Activated T-helper 1 cell treated with anti-CD3 and anti-CD28 coated beads, Interleukin-12 subunit alpha, Interleukin-12 subunit beta, Interleukin-2, Interleukin-4 antibody, amounts not matched to agents 30 ng/mL and 10 ng/mL and 1 ng/mL, durations not matched to agents 14 hours and 24 hours and 36 hours (primary cell): ENCODE data around the gene ASB13. TPM values are rescaled to one million over a fixed set of nuclear protein-coding genes. Genes with fewer than 3 reads are reported as not detected.

Source experiments
- DNase-seq: peaks from one replicate; pipeline ENCODE4 v3.0.0; 2021; ENCODE audit warnings: low spot score
- H3K27ac Mint-ChIP-seq: one replicate; pipeline ENCODE4 v1.8.0; 2021; ENCODE audit warnings: mild to moderate bottlenecking, mixed read lengths
- H3K27me3 Mint-ChIP-seq: one replicate; pipeline ENCODE4 v1.8.0; 2022; ENCODE audit warnings: mild to moderate bottlenecking, moderate library complexity, mixed read lengths; ENCODE audit not compliant: insufficient read depth
- H3K36me3 Mint-ChIP-seq: one replicate; pipeline ENCODE4 v1.8.0; 2021; ENCODE audit warnings: low read depth, mixed read lengths
- H3K4me1 Mint-ChIP-seq: one replicate; pipeline ENCODE4 v1.8.0; 2021; ENCODE audit warnings: low read depth, mixed read lengths
- H3K4me3 Mint-ChIP-seq: one replicate; pipeline ENCODE4 v1.8.0; 2021; ENCODE audit warnings: mild to moderate bottlenecking, moderate library complexity, mixed read lengths
- H3K9me3 Mint-ChIP-seq: one replicate; pipeline ENCODE4 v1.8.0; 2021; ENCODE audit warnings: mixed read lengths
- intact Hi-C: fragments of 100-400 bp; cut with micrococcal nuclease; formaldehyde crosslinking; loops from one replicate; pipeline ENCODE4 v1.15.1; 2024
- total RNA-seq: library from RNA; stranded (reverse); gene quantifications from 2 replicates; pipeline ENCODE4 v1.2.3, GENCODE V29; 2022

ASB13 gene, protein sequence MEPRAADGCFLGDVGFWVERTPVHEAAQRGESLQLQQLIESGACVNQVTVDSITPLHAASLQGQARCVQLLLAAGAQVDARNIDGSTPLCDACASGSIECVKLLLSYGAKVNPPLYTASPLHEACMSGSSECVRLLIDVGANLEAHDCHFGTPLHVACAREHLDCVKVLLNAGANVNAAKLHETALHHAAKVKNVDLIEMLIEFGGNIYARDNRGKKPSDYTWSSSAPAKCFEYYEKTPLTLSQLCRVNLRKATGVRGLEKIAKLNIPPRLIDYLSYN
- total RNA-seq: 12.7 and 14.6 TPM in 2 replicates

DNA sequence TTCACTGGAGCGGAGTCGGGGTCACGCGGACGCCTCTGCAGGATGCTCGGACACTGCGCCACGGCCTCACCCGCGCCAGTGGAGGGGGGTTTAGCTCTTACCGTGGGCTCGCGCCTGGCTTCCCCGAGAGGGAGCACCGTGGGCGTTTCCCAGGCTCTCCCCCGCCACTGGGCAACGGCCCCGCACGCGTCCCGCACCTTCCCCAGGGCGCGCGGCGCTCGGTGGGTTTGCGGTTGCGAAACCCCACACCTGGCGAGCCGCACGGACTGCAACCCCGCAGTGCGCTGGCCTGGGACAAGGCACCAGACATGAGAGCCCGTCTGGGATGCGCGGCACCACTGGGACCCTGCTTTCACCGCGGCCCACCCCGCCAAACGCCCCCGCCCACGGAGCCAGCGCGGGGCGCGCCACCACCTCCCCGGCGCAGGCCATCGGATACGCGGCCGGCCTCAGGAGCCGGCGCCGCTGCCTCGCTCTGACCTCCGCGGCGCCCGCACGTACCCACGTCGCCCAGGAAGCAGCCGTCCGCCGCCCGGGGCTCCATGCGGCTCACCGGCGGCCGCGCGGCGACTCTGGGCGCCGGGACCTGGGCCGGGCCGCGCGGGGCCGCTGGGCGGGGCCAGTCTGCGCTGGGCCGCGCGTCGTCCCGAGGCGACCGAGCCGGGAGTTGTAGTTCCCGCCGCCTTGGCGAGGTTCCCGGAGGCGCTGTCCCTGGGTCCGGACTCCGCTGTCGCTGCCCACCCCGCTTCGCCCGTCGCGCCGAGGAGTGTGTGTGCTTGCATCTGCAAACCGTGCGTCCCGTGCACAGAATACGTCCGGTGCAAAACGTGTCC lies at the start of gene ASB13:
Gene ASB13, minus strand, starts transcription at position 588 of the 833 bp plus-strand sequence. Its CDS starts 44 bp downstream, at position 544.
- H3K4me3 Mint-ChIP-seq: peak within 1 kb of the TSS; percentile 88
- peaks cover 12% of the 10 kb centered on the region for H3K4me1 Mint-ChIP-seq
- intact Hi-C loops: loop anchor here (1.0 kb wide), 2 partner anchors 18 to 37 kb away; partner anchors contain the start of gene TASOR2
- peak within 1 kb of the TSS; percentile 86 for H3K27ac Mint-ChIP-seq
- no peaks in the 10 kb centered on the region for H3K9me3 Mint-ChIP-seq
- peaks cover 16% of the 10 kb centered on the region for H3K27me3 Mint-ChIP-seq
- H3K36me3 Mint-ChIP-seq: no peaks in the 10 kb centered on the region
- peak; percentile 27 for DNase-seq

DNA sequence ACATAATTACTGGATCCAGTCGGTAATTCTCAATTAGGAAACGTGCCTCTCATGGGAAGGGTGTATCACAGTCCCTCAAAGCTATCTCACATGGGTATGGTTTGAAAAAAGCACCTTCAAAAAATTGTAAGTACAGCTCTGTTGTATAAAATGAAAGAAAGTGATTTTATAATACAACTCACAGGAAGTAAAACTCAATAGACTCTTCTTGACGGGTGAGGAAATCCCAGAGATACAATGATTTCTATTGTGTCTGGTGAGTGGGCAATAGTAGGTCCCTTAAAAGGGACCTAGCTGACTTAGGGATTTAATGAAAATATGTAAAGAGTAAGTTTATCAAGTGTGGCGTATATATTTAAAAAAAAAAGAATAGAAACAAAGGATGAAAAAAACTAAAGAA lies 45.2 kb upstream of the ASB13 start:
- DNase-seq: no peak
- H3K4me3 Mint-ChIP-seq: peak overlapping the region; percentile 52
- no peak overlapping the region for H3K27ac Mint-ChIP-seq
- H3K4me1 Mint-ChIP-seq: peaks cover 45% of the 10 kb centered on the region
- intact Hi-C loops: loop anchor here (1.0 to 2.0 kb wide), 2 partner anchors 19 to 27 kb away; partner anchors contain the start of gene TASOR2
- H3K27me3 Mint-ChIP-seq: no peaks in the 10 kb centered on the region
- peaks cover 9% of the 10 kb centered on the region for H3K36me3 Mint-ChIP-seq
- no peaks in the 10 kb centered on the region for H3K9me3 Mint-ChIP-seq

DNA sequence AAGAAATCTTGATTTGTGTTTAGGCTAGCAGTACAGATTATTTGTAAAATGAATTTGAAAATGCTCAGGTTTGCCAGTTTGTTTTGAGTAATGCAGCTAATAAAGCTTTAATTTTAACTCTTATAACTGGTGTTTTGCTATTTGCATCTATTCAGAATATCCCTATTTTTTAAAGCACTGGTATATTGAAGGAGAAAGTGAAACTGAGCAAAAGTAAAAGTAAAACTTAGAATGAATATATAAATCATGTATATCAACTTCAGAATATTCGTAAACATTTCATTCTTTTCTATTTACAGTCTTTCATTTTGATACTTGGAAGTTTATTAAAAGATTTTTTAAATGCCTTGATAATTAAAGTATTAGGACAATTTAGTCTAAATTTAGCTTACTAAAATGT lies 44.5 kb upstream of the ASB13 start:
- intact Hi-C loops: loop anchor here (1.0 to 2.0 kb wide), 2 partner anchors 18 to 27 kb away; partner anchors contain the start of gene TASOR2
- Mint-ChIP-seq H3K27ac (no peak overlapping the region), H3K27me3 (no peaks in the 10 kb centered on the region), H3K36me3 (peaks cover 9% of the 10 kb centered on the region), H3K4me3 (peak overlapping the region; percentile 52), H3K9me3 (no peaks in the 10 kb centered on the region), H3K4me1 (peaks cover 45% of the 10 kb centered on the region)
- DNase-seq: no peak

DNA sequence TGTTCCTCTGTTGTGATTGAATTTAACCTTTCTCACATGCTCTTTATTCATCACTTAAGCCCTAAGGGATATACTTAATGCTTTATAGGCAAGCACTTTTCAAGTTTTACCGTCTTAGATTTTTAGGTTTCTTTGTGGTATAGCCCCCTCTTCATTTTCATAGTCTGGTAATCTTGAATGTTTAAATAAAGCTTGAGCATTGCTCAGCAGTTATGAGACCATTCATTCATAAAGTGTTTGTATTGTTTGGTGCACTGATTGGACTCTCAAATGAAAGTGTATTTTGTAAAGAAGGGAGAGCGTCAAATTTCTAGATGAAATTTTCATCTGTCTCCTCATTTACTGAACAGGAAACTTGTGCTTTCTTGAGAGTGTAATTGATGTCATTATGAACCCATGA lies 43.5 kb upstream of the ASB13 start:
- Mint-ChIP-seq H3K4me3 (peak overlapping the region; percentile 15), H3K27me3 (no peaks in the 10 kb centered on the region), H3K27ac (no peak overlapping the region), H3K9me3 (no peaks in the 10 kb centered on the region), H3K36me3 (peaks cover 9% of the 10 kb centered on the region), H3K4me1 (peaks cover 54% of the 10 kb centered on the region)
- intact Hi-C loops: loop anchor here (2.0 kb wide), 1 partner anchor 17 kb away; no protein-coding TSS in a partner anchor
- DNase-seq: no peak

DNA sequence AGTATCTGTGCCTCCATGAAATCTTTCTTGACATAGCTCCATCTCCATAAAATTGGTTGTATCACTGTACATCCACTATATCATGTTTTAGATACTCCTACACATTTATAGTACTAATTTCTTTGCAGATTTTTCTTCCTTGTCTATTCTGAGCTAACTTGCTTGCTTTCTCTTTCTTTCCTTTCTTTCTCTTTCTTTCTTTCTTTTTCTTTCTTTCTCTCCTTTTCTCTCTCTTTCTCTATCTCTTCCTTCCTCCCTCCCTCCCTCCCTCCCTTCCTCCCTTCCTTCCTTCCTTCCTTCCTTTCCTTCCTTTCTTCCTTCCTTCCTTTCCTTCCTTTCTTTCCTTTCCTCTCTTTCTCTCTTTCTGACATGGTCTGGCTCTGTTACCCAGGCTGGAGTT lies 42.0 kb upstream of the ASB13 start:
- peaks cover 54% of the 10 kb centered on the region for H3K4me1 Mint-ChIP-seq
- no peak for DNase-seq
- H3K4me3 Mint-ChIP-seq: no peak overlapping the region
- H3K36me3 Mint-ChIP-seq: peaks cover 10% of the 10 kb centered on the region
- H3K27me3 Mint-ChIP-seq: no peaks in the 10 kb centered on the region
- H3K27ac Mint-ChIP-seq: no peak overlapping the region
- intact Hi-C loops: no loop called here
- no peaks in the 10 kb centered on the region for H3K9me3 Mint-ChIP-seq

DNA sequence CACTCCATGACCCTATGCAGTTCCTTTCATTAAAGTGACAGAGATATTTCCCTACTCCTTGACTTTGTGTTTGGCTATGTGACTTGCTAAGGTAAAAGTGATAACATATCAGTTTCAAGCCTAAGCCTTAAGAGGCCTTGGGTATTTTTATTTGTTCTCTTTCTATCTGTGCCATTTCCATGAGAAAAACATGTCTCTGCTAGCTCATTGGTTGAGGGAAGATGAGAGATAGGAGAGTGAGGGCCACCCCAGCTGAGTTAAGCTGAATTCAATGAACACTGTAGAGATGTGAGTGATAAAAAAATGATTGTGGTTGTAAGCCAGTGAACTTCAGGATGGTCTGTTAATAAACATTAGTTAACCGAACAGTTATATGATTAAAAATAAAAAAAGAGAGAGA lies 31.7 kb upstream of the ASB13 start:
- no peak overlapping the region for H3K4me3 Mint-ChIP-seq
- DNase-seq: no peak
- no peaks in the 10 kb centered on the region for H3K27me3 Mint-ChIP-seq
- H3K36me3 Mint-ChIP-seq: peaks cover 4% of the 10 kb centered on the region
- no peak overlapping the region for H3K27ac Mint-ChIP-seq
- intact Hi-C loops: no loop called here
- H3K9me3 Mint-ChIP-seq: no peaks in the 10 kb centered on the region
- peaks cover 34% of the 10 kb centered on the region for H3K4me1 Mint-ChIP-seq

DNA sequence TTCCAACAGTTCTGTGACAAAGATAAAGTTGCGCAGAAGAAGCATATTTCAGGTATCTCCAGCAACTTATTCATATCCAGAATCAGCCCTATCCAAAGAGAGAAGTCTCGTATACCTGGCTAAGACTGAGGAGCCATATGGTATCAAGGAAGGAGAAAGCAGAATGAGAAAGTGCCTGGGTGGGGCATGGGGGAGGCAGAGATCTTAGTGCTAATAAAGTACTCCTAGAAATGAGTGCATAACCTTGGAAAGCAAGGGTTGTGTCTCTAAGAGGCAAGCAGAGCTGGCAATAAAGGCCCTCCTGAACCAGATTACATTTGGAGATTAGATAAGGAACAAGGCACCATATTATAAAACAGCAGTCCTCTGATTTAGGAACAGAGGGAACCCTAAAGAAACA lies 30.9 kb upstream of the ASB13 start:
- Mint-ChIP-seq H3K36me3 (peaks cover 4% of the 10 kb centered on the region), H3K9me3 (no peaks in the 10 kb centered on the region), H3K27ac (no peak overlapping the region), H3K4me1 (peaks cover 39% of the 10 kb centered on the region), H3K4me3 (no peak overlapping the region), H3K27me3 (no peaks in the 10 kb centered on the region)
- intact Hi-C loops: no loop called here
- no peak for DNase-seq

DNA sequence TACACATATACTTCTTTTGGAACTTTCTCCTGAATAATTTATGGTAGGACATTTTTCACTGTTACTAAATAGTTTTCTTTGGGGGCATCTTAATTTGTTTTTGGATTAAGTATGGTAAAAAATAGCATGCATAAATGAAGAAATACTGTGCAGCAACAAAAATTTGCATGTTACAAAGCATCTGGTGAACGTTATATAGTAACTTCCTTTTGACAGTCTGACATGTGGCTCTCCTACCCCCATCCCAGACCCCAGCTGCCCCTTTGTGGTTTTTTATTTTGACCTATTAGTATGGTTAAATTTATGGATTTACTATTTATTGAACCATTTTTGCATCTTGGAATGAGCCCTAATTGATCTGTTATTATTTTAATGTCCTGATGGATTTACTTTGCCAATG lies 28.2 kb upstream of the ASB13 start:
- DNase-seq: no peak
- no peaks in the 10 kb centered on the region for H3K9me3 Mint-ChIP-seq
- no peak overlapping the region for H3K27ac Mint-ChIP-seq
- peaks cover 4% of the 10 kb centered on the region for H3K36me3 Mint-ChIP-seq
- intact Hi-C loops: no loop called here
- no peaks in the 10 kb centered on the region for H3K27me3 Mint-ChIP-seq
- no peak overlapping the region for H3K4me3 Mint-ChIP-seq
- peaks cover 52% of the 10 kb centered on the region for H3K4me1 Mint-ChIP-seq

DNA sequence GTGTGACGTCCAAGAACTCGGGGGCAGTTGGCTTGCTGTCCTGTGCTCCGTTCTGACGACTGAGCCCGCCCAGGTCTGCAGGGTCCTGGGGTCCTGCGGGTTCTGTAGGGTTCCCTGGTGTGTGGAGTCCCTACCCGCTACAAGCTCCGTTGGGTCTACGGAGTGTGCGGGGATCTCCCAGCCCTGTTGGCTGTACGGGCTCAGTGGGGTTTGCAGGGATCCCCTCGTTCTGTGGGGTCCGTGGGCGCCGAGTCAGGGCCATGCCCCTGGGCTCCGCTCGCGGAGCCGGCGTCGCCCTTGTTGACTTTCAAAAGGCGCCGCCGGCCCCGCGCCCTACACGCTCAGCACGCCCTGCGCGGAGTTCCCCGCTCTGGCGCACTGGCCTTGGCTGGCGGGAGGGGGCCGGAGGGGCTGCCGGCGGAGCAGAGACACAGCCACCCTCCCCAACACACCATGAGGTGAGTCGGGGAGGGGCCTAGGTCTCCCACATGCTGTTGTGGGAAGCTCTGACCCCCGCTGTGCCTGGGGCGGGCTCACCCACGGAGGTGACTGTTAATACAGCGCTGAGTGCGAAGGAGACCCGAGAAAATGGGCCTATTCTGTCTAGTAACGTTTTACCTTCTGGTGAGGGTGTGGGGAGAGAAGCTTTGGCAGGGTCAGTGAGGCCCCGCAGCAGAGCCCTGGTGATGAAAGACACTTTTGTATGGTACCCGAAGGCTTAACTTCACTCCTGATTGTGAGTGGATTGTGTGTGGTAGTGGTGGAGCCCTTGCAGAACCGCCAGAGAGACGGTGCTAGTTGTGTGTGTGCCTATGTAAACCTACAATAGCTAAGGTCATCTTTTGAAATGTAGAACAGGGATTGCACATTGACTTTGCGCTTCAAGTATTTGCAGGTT lies 26.3 kb upstream of the ASB13 start:
- Mint-ChIP-seq H3K9me3 (no peaks in the 10 kb centered on the region), H3K27ac (peak overlapping the region; percentile 74), H3K4me1 (peaks cover 67% of the 10 kb centered on the region), H3K4me3 (peak overlapping the region; percentile 73), H3K27me3 (no peaks in the 10 kb centered on the region), H3K36me3 (peaks cover 9% of the 10 kb centered on the region)
- DNase-seq: peak; percentile 69
- intact Hi-C loops: loop anchor here (1.0 to 2.0 kb wide), 3 partner anchors 7 to 38 kb away; no protein-coding TSS in a partner anchor

DNA sequence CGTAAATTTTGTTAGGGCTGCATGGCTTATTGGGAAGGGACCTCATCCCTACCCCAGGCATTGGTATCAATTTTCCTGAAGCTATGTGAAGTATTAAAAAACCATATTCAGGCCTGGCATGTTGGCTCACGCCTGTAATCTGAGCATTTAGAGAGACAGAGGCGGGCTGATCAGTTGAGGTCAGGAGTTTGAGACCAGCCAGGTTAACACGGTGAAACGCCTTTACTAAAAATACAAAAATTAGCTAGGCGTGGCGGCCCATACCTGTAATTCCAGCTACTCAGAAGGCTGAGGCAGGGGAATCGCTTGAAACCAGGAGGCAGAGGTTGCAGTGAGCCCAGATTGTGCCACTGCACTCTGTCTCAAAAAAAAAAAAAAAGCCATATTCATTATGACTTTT lies 25.4 kb upstream of the ASB13 start:
- intact Hi-C loops: loop anchor here (2.0 kb wide), 2 partner anchors 19 to 39 kb away; no protein-coding TSS in a partner anchor
- H3K27me3 Mint-ChIP-seq: no peaks in the 10 kb centered on the region
- H3K9me3 Mint-ChIP-seq: no peaks in the 10 kb centered on the region
- H3K4me3 Mint-ChIP-seq: peak overlapping the region; percentile 73
- DNase-seq: no peak
- peaks cover 10% of the 10 kb centered on the region for H3K36me3 Mint-ChIP-seq
- H3K27ac Mint-ChIP-seq: peak overlapping the region; percentile 23
- peaks cover 67% of the 10 kb centered on the region for H3K4me1 Mint-ChIP-seq

DNA sequence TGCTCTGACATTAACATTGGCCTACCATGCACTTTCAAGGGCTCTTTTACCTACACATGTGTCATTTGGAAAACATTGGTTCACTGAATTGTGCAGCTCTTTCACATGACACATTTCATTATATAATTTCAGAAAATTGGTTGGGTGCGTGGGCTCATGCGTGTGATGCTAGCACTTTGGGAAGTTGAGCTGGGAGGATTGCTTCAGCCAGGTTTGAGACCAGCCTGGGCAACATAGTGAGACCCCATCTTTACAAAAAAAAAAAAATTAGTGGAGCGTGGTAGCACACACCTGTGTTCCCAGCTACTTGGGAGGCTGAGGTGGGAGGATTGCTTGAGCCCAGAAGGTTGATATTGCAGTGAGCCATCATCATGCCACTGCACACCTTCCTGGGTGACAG lies 22.2 kb upstream of the ASB13 start:
- Mint-ChIP-seq H3K27ac (no peak overlapping the region), H3K27me3 (no peaks in the 10 kb centered on the region), H3K9me3 (no peaks in the 10 kb centered on the region), H3K36me3 (peaks cover 13% of the 10 kb centered on the region), H3K4me3 (no peak overlapping the region), H3K4me1 (peaks cover 70% of the 10 kb centered on the region)
- DNase-seq: no peak
- intact Hi-C loops: loop anchor here (5.0 to 10.0 kb wide), 3 partner anchors 289 to 396 kb away; partner anchors contain the start of genes IL15RA and RBM17

DNA sequence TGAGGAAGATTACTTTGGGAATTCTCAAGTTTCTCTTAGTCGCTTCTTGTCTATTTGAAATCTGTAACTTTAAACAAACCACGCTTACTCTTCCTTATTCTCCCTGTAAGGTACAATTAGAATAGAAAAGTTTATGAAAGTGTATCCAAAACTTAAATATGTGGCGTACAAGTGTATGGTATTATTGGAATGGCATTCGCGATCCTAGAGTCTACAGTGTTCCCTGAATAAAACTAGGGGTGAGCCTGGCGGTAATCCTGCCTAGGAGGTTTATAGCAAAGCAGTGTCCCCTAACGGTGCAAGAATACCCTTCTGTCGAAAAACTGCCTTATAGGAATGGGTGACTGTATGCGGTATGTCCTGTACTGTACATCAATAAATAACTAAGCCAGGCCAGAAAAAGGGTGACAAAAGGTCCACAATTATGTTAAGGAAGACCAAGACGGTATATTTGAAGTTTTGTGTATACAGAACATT lies 19.4 kb upstream of the ASB13 start:
- intact Hi-C loops: loop anchor here (1.0 to 10.0 kb wide), 7 partner anchors 7 to 399 kb away; partner anchors contain the start of genes IL15RA and RBM17
- H3K36me3 Mint-ChIP-seq: peaks cover 13% of the 10 kb centered on the region
- H3K9me3 Mint-ChIP-seq: no peaks in the 10 kb centered on the region
- peak overlapping the region; percentile 97 for H3K4me3 Mint-ChIP-seq
- H3K27me3 Mint-ChIP-seq: no peaks in the 10 kb centered on the region
- H3K27ac Mint-ChIP-seq: peak overlapping the region; percentile 96
- H3K4me1 Mint-ChIP-seq: peaks cover 62% of the 10 kb centered on the region
- DNase-seq: no peak
